HG03095 (cell line): Measurements from ENCODE around the gene NCKAP5.

Experiments
- ATAC-seq: cut with Tn5 transposase; IDR thresholded peaks from one replicate; pipeline ENCODE4 v1.9.1; 2021; ENCODE audit warnings: moderate library complexity; ENCODE audit not compliant: unreplicated experiment

Gene NCKAP5

DNA sequence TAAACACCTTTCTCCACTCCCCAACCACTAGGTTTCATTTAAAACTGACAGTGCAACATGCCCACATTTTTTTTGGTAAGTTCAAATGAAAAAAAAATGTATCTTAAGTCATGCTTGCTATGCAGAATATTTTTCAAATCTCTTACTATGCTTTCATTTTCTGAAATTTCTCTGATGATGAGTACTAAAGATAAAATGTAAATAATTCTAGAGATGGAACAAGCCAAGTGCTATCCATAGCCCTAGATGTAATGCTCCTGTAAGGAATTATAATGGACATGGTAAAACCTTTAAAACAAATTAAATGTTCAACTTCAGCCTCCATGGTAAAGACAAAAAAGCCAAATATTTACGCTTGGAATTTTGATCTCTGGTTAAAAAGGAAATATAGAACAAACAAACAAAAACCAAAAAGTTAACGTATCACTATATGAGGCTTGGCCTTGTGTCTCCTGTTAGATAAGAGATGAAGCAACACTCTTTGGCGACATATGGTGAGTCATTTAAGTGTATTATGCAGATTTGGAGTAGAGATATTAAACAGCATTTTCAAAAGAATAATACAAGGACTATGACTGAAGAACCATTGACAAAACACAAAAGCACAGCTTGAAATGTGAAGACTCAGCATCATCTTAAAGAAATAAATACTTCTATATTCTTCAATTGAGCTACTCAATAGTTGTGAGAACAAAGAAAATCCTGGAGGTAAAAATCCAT lies 506.2 kb downstream of the NCKAP5 start:
- no peak for ATAC-seq

DNA sequence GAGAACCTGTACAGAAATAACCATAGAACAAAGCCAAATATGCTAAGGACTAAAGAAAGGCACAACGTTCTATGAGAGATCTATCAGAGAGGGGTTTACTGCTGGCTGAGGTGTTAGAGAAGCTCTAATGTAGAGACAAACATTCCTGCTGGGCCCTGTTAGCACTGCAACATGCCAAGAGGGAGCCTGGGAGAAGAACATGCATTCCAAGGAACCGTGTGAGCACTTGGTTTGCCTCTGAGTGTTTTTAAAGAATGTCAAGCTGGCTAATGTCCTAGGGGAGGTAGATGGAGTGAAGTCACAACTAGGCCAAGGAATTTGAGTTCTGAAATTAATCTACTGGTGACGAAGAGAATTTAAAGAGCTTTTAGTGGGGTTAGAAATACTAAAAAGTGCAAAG lies 514.0 kb downstream of the NCKAP5 start:
- no peak for ATAC-seq

DNA sequence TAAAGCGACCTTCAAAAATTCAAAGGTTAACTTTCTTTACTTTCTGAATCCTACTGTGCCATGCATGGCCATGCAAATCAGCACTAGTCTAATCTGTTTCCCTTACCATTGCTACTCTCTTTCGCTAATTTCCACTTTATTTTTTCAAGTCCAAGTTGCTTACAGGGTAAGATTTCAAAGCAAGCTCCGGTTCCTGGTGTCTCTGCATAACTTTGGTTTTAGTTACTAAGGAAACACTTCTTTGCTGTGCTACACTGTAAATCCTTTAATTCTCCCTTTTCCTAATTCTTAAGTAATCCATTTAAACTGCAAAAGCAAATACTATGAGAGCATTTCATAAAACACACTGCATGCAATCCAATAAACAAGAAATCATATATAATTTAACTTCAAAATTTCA lies 514.7 kb downstream of the NCKAP5 start:
- no peak for ATAC-seq

DNA sequence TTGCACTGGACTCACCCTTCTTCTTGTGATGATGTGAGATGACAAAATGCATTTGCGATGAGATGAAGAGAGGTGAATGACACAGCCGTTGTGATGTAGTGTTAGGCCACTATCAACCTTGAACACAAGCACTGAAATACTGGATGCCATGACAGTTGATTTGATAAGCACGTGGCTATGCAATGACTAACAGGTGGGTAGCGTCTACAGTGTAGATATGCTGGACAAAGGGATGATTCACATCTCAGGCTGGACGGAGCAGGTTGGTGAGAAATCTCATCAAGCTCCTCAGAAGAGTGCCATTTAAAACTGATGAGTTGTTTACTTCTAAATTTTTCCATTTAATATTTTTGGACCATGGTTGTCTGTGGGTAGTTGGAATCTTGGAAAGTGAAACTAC lies 522.5 kb downstream of the NCKAP5 start:
- no peak for ATAC-seq

DNA sequence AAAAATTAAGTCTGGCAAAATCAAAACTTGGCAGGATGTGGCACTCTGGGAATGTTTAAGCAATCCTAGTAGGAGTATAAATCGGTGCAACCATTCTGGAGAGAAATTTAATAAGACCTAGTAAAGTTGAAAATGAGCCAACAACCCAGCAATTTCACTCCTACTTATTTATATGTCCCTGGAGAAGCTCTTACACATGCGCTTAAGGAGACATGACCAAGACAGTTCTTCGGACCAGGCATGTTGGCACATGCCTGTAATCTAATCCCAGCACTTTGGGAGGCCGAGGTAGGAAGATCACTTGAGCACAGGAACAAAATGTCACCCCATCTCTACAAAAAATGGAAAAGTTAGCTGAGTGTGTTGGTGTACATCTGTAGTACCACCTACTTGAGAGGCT lies 523.7 kb downstream of the NCKAP5 start:
- no peak for ATAC-seq

DNA sequence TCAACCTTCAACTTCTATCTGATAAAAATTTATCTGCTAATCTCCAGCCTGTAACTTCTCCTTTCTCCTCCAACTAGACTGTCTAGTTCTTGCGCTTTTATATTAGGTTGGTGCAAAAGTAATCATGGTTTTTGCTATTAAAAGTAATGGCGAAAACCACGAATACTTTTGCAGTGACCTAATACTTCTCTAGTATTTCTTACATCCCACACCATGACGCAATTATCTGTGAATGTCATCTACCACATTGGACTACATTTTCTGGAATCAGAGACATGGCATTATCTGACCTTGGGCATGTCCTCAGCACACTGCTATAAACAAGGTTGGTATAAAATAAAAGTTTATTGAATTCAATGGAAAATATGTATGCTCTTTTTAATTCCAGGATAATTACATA lies 528.1 kb downstream of the NCKAP5 start:
- no peak for ATAC-seq

DNA sequence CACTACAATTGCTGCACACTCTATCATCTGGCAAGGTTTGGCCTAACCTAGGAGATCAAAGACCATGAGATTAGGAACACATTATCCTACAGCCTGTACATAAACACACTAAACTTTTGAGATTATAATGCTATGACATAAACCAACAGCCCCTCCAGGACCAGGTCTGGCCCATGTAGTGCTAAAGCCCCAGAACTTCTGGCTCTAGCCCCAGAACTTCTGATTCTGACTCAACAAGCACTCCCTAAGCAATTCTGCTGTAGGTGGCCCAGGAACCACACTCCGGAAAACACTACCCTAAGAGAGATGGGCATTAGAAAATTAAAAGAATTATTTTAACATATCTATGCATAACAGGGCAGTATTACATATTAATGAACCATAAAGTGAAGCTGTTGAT lies 528.7 kb downstream of the NCKAP5 start:
- no peak for ATAC-seq

DNA sequence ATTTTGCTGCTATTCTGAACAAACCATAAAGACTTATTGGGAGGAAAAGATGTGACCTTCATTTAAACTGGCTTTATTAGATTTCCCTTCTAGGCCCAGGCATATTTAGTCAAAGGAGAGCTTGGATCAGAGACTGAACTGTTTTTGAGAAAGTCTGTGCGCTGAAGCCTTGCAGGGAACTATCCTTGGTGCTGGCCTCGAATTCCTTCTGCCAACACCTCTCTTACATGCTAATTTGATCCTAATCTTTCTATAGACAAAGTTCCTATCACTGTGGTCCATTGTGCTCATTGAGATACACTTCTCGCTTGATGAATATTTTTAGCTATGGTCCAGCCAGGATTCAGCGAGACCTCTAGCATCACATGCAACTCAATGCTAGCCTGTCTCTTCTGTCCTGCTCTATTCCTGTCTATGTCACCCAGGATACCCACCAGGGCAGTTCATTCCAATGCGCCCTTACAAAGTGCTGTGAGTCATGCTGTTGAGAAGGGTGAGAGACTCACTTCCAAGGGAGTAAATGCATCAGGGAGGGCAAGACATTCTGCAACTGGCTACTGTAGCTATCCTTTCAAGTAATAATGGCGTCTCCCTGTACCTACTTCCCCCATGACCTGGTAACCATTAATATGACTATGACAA lies 541.6 kb downstream of the NCKAP5 start:
- no peak for ATAC-seq

DNA sequence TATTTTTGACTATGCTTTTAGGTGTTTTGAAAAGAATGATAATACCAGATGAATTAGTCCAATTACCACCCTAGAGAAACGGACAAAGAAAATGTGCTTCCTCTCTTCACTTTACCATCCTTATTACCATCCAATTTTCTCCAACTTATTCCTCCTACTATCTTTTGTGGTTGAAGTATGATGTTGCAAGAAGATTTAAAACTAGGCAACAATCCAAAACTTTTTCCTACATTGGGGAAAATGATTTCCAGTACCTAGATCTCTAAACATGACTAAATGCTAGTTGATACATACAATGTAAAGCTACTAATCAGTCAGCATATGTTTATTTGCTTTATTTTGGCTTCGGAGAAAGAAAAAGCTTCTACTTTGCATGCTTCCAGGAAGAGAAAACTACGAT lies 543.3 kb downstream of the NCKAP5 start:
- ATAC-seq, result no peak

DNA sequence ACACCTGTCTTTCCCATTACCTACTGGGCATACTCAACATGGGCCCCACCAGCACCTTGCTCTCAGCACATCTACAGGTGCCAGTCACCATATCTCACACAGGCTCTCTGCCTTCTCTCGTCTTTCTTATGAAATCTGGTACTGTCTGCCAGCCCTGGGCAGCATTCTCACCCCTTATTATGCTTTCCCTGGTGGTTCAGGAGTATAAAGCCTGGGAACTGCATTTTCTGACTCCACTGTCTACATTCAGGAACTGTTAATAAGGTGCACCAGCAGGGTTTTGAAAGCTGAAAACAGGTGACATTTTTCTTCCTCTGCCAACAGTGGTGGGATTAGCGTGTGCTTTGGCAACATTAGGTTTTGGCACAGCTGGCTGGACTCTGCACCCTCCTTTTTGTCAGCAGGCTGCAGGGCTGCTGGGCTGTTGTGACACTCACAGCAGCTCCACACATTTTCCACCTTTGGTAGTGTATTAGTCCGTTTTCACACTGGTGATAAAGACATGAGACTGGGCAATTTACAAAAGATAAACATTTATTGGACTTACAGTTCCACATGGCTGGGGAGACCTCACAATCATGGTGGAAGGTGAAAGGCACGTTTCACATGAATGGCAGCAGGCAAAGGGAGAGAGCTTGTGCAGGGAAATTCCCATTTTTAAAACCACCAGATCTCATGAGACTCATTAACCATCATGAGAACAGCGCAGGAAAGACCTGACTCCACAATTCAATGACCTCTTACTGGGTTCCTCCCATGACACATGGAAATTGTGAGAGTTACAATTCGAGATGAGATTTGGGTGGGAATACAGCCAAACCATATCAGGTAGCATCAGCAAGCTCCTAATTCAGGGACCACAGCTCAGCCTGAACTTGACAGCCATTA lies 555.2 kb downstream of the NCKAP5 start:
- ATAC-seq, result no peak

DNA sequence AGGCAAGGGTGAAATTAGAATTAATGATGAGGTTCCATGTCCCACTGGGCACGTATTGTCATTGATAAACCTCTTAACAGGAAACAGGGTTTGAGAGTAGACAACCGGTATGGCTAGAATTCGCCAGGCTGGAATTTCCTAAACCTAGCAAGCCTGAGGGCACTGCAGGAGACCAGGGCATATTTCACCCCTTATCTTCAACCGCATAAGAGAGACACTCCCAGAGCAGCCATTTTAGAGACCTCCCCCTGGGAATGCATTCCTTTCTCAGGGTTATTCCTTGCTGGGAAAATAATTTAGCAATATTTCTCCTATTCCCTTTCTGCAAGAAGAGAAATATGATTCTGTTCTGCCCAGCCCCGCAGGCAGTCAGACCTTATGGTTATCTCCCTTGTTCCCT lies 563.6 kb downstream of the NCKAP5 start:
- no peak for ATAC-seq

DNA sequence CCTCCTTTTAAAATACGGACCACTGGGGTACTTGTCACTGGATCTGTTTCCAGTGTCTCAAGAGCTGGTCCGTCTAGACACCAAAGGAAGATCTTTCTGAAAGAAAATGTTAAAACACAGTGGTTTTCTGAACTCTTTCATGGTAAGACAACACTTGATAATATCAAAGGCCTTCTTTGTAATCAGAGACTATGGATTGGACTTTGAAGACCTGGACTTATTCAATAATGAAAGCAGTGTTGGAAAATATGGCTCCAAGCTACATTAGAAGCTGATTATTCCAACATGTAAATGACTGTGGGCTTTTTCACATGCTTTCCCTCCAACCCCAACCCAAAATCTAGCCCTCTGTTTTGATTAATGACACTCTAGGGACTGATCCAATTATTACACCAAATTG lies 568.8 kb downstream of the NCKAP5 start:
- no peak for ATAC-seq

DNA sequence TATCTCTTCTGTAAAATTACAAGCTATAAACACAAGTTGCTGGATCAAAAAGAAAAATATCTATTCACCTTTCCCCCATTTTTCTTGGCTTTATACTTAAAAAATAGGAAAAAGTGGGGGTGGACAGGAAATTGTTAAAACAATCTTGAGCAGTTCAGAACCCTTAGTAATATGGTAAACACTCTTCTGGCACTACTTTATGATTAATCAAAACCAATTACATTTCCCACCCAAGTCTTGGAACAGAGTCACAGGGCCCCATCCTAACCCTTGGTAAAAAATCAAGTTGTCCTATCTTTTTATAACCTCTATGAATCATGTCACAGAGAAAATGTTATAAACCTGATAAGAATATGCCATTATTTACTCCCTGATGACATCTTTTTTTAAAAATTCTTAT lies 570.0 kb downstream of the NCKAP5 start:
- ATAC-seq, result no peak

DNA sequence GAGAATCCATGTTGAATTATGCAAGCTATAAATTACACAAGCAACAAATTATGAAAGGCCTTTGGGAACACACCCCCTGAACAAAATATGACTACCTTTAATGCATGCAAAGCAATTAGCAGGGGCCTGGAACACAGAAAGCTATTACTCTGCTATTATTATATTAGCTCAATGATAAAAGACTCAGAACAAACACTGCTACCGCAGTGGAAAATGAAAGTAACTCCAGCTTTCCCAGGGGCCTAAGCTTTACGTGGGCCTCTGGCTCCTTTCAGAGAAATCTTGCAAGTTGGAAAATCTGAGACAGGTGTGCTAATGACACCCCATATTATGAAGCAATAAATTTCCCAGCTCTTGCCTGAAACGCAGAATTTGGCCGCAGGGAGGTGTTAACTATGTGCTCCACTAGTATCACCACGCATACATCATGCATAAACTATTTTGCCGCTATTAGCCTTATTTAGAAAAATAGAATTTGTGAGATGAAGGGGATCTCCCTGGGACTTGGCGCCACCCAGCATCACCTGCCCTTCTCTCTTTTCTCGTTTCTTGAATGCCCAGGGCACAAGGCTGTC lies 576.7 kb downstream of the NCKAP5 start:
- no peak for ATAC-seq

DNA sequence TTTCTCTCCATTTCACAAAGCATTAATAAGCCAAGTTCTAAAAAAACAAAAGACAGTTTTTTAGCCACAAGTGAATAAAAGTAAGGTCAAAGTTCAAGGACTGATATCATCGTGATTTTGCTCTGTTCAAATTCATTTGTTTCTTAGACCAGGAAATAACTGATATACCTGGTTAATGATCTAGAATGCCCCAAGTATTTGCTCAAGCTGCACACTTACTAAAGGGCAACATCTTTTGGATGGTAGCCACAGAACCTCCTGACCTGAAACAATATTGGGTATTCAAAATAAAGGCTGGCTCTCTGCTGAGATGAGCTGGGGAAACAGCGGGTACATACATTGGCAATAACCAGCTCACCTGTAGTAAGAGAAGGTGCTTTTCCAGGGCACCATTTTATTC lies 583.5 kb downstream of the NCKAP5 start:
- no peak for ATAC-seq

DNA sequence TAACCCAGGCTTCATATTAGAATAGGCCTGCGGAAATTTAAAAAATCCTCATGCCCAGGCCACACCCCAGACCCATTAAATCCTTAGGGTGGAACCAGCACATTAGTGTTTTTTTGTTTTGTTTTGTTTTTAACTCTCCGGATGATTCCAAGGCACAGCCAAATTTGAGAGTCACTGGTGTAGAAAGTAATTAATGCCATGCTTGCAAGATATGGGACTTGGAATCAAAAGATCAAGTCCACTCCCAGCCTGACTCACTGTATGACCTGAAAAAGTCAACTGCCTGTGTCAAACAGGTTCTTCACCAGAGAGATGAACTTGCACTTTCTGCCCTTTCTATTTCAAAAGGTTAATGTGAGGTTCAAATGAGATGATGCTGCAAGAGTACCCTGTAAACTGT lies 588.0 kb downstream of the NCKAP5 start:
- no peak for ATAC-seq

DNA sequence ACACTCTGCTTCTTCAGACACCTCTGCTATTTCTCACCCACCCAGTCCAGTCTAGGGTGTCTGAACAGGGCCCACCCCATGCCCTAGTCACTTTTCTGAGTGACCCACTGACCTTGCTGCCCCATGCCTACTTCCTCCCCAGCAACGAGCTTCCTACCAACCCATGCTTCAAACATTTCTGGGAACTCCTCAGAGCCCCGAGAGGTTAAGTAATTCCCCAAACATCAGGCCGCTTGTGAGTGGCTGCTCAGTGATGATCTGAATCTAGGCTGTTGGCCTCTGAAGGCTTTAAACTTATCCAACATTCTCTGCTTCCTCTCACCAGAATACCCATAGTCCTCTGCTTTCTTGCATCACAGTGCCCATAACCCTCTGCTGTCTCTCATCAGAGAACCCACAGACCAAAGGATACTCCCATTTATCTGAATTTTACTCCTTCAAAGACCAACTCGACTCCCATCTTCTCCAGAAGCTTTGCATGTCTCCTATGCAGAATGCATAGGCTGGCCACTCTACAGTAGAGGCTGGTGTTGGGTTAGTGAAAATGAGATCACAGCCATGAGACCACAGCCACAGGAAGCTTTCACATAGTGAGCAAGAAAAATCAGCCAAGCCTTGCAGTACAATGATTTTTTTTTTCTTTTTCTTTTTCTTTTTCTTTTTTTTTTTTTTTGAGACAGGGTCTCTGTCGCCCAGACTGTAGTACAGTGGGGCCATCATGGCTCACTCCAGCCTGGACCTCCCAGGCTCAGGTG lies 588.7 kb downstream of the NCKAP5 start:
- no peak for ATAC-seq

DNA sequence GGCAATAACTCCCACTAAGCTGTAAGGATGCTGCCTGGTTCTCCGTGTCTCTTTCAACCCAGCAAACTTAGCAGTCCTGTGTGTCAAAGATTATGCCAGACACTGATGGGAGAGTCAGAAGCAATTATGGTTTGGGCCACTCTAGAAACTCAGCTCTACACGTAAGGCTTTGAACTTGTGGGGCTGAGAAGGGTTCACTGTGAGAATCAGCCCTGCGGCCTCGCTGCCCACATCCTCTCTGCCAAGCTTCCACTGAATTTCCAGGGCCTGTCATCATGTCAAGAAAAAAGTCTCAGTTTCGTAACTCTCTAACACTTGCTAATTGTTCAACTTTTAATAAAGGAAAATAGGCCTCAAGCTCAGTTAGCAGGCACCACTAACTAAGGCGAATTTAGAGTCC lies 589.4 kb downstream of the NCKAP5 start:
- ATAC-seq, result no peak

DNA sequence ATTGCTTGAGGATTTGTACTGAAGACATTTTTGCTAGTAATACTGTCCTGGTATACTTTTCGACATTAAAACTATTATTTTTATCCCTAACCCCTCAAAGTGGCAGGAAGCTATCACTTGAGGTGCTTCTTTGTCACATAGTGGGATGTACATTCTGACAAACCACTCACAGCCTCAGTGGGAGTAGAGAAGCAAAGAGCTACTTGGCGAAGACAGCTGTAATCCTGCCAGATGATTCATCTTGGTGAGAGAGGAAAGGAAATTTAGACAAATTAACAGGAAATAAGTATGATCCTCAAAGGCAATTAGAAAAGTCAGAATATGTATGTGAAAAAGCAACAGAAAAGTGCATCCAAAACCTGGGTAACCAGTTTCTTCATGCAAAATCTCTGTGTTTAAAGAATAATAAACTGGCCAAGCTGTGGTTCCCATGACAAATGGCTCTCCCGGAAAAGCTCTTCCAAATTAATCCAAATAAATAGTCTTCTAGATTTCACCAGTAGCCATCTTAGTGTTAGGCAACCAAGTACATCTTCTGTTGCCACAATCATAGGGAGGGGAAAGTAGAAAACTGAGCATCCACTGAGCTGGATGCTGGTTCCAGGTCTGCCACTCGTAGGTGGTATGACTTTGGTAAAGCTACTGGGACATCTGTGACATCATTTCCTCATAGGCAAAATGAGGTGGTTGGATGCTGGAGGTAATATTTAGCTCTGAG lies 590.3 kb downstream of the NCKAP5 start:
- ATAC-seq, result no peak
